Astrocyte of the spinal cord (primary cell): ENCODE results near the gene SPTBN2.

Experiments
- DNase-seq: peaks from one replicate; pipeline ENCODE4 v3.0.0; 2011; ENCODE audit warnings: low read depth, low spot score
- H3K4me3 ChIP-seq: 2 replicates; pipeline ENCODE4 v1.5.1; 2011; ENCODE audit warnings: low read depth, mild to moderate bottlenecking, low read length, moderate library complexity
- in situ Hi-C: cut with HindIII; loops from 2 replicates; pipeline ENCODE4 v1.10.0; 2017; ENCODE audit warnings: low sequenced_read_pairs
- TF ChIP-seq, protein P1 (sequence below): IDR thresholded peaks from 2 replicates; pipeline ENCODE4 v1.5.1; 2012; ENCODE audit warnings: low read depth, mild to moderate bottlenecking, low read length, inconsistent platforms

The SPTBN2 gene

DNA sequence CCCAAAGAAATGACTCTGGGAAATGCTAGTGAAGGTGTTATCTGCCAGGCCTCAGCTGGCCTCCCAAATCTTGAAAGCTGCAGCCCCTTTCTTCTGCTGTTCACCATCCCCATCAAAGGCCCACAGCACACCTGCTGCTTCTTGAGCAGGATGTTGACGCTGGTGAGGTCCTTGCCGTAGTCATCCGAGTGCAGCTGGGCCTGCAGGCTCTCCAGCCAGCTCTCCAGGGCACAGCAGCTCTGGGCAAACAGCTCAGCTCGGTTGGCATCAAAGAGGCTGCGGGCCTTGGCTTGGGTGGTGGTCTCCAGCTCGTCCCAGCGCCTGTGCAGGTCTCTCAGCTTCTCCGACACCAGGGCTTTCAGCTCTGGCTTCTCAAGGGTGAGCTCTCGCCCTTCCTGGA lies 32.9 kb downstream of the SPTBN2 start:
- DNase-seq = no peak
- no peak overlapping the region for H3K4me3 ChIP-seq
- in situ Hi-C loops = no loop called here
- TF ChIP-seq, protein P1, sequence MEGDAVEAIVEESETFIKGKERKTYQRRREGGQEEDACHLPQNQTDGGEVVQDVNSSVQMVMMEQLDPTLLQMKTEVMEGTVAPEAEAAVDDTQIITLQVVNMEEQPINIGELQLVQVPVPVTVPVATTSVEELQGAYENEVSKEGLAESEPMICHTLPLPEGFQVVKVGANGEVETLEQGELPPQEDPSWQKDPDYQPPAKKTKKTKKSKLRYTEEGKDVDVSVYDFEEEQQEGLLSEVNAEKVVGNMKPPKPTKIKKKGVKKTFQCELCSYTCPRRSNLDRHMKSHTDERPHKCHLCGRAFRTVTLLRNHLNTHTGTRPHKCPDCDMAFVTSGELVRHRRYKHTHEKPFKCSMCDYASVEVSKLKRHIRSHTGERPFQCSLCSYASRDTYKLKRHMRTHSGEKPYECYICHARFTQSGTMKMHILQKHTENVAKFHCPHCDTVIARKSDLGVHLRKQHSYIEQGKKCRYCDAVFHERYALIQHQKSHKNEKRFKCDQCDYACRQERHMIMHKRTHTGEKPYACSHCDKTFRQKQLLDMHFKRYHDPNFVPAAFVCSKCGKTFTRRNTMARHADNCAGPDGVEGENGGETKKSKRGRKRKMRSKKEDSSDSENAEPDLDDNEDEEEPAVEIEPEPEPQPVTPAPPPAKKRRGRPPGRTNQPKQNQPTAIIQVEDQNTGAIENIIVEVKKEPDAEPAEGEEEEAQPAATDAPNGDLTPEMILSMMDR = no peak

DNA sequence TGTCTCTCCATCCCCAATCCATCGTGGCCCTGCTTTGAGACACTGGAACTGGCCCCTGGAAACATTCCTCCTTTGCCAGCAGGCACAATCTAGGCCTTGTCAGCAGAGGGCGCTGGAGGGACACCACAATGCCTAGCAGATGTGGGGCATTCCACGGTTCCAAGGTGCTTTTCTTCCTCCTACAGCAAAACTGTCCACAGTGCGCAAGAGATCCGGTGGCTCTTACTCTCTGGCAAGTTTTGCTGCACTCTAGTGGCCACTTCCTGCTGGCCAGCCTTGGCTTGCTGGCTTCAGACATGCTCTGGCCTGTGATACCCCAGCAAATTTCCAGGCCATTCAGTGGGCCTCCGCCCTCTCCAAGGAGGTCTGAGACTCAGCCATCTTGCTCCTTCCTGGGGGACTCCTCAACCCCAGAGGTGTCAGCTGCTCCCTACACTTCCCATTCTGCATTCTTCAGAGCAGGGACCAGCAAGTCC lies 34.2 kb downstream of the SPTBN2 start:
- TF ChIP-seq, protein P1 = peak; percentile 97
- H3K4me3 ChIP-seq = no peak overlapping the region
- peak; percentile 96 for DNase-seq
- in situ Hi-C loops = no loop called here

DNA sequence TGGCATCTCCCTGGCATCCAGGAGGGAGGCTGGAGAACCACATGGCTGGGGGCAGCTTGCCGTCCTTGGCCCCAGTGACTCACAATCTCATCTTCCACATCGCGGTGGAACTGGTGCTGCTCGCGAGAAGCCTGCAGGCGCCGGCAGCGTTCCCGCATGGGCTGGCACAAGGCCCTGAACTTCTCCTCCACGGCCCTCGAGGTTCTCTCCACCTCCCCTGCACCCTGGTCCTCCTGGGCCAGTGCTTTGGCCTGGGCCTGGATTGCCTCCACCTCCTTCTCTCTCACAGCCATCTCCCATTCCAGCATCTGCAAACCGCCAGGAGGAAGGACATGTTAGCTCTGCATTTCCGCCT lies 35.0 kb downstream of the SPTBN2 start:
- no peak for DNase-seq
- in situ Hi-C loops = no loop called here
- no peak overlapping the region for H3K4me3 ChIP-seq
- TF ChIP-seq, protein P1 = no peak

DNA sequence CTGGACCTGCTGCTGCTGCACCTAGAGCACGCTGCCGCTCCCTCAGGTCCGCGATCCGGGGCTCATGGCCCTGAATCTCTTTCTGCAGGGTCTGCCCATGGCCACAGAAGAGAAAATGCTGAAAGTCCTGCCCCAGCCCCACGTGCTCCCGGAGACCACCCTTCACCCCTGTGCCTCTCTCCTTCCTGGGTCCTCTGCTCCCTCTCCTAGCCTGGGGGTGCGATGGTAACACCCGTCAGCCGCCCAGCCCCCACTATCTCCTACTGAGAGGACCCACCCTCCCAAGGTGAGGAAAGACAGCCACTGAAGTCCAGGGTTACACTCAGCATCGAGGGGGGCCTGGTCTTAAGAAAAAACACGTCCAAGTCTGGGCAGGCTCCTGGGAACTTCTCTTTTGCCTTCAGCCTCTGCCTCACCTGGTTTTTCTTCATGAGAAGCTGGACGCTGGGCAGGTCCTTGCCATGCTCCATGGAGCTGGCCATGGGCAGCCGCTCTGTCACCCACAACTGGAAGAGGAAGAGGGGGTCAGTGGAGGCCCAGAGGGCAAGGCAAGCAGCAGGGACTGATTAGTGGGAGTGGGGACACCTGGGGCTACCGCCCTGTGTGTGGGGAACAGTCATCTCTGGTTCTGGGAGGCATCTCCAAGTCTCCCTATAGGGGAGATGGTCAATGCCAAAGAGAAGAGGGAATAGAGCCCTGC lies 35.5 kb downstream of the SPTBN2 start:
- H3K4me3 ChIP-seq = no peak overlapping the region
- no peak for DNase-seq
- in situ Hi-C loops = no loop called here
- TF ChIP-seq, protein P1 = no peak

DNA sequence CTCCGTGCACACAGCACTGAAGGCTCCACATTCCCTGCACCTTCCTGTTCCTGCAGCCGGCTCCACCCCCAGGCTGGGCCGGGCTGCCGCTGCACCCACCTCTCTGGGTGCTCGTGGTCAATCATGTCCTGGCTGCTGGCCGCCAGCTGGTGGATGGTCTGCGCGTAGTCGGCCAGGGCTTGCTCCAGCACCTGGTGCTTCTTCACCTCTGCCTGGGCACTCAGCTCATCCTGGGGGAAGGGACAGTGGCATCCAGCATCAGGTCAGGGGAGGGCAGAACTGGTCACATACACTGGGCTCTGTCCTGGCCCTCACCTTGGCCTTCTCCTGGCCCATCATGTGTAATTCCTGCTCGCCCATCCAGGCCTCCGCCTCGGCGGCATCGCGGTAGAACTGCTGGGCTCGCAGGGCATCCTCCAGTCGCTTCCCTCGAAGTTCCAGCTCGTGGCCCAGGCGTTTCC lies 36.1 kb downstream of the SPTBN2 start:
- in situ Hi-C loops = no loop called here
- no peak overlapping the region for H3K4me3 ChIP-seq

DNA sequence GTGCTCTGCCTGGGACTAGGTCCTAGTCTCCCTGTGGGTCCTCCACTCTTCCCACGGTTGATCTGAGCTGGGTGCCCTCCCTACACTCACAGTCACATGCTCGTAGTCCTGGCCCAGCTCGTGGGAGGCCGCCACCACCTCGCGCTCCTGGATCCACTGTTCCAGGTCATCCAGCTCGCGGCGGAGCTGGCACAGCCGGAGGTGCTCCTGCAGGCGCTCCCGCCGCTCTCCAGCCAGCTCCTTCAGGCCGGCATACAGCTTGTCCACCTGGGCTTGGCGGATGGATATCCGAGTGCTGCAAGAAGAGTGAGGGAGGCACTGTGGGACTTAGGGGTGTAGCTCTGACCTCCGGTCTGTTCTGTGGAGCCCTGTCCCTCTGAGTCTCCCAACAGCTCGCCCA lies 36.6 kb downstream of the SPTBN2 start:
- TF ChIP-seq, protein P1 = no peak
- no peak overlapping the region for H3K4me3 ChIP-seq
- in situ Hi-C loops = no loop called here
- DNase-seq = no peak

More for the DNA sequence above, 36.1 kb downstream of the SPTBN2 start:
- TF ChIP-seq, protein P1 = no peak
- DNase-seq = no peak
